ENCODE measurements around the gene NAT10.

The NAT10 gene
- long read RNA-seq, full-length matches to known transcripts = 569 of 647 reads
- long read RNA-seq, partial matches to known transcripts = 44 of 647 reads
- long read RNA-seq, other reads (novel, unspliced or antisense) = 34 of 647 reads

DNA sequence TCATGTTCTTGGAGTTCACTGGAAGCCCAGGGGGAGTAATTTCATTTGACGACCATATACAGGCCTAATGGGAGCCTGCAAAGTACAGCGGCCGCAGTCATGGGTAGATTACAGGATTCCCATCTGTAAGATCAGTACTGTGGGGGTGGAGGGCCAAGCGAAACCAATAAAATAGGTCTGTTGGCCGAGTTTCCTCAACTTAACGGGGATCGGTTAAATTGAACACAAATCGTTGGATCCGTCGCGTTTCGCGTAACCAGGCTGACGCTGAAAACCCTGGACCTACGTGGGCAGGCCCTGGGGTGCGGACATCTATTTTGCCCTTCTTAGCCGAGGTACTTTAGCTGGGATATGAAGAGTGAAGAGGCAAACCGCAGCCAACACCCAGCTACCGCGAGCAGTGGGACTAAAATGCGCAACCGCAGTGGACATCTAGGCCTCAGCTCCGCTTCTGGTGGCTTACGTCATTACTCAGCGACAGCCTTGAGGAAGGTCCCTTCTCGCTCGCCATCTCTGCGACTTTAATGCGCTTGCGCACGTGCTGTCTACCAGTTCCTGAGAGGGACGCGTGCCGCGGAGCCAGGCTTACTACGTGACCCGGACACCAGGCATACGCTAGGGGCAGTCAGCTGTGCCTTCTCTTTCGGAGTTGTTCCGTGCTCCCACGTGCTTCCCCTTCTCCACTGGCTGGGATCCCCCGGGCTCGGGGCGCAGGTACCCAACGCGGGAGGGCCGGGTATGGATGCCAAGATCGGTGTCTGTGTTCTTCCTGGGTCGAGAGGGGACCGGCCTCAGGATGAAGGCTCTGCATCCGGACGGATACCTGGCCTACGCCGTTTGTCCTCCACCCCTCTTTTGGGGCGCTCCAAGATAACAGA, at the start of gene NAT10:
NAT10 (plus strand) TSS at position 551 of the 878 bp plus-strand sequence. CDS start 2,597 bp downstream, outside the sequence.
- Histone ChIP-seq H3K4me3 (replicated peaks; ENCODE audit: insufficient read depth, low read length) (peak within 1 kb of the TSS; percentile 99), H3K27me3 (ENCODE audit: insufficient read depth, poor library complexity, severe bottlenecking) (no peaks in the 10 kb centered on the region), H3K27ac (replicated peaks) (peak within 1 kb of the TSS; percentile 82)
- TF ChIP-seq SPI1 (IDR thresholded peaks at IDR 0.05; ENCODE audit: borderline replicate concordance, low read depth) (no peak; the same call in 1 of the 2 replicates), POLR2AphosphoS5 (IDR thresholded peaks at IDR 0.05; ENCODE audit: low read depth) (peak; percentile 89)
- DNase-seq (ENCODE audit: low read depth in 1 of 2, low spot score in 1 of 2) = peak; percentile 99 to 100

DNA sequence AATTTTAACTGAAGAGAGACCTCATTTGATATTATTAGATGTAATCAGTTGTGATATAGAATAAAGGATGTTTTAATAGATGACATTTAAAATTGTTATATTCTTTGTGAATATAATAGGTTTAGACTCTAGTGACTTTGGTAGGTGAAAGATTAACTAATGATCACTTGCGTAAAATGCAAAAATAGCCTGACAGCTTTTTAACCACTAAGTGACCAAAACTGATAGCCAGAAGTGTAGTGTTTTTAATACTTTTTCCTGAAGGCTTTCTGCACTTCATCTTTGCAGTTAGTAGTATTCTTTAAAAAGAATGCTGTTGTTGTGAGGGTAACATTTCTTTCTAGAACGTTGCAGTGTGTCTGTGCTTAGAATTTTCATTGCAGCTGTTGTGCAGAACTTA, 48.8 kb upstream of the NAT10 start:
- 0 out of 2 replicates have a peak overlapping the region, but pooled peaks have one; percentile 7 for H3K27ac ChIP-seq (replicated peaks)
- TF ChIP-seq SPI1 (IDR thresholded peaks at IDR 0.05; ENCODE audit: borderline replicate concordance, low read depth) (no peak), GABPA (IDR thresholded peaks at IDR 0.05; ENCODE audit: low read depth) (no peak), POLR2AphosphoS5 (IDR thresholded peaks at IDR 0.05; ENCODE audit: low read depth) (no peak)
- TF ChIP-seq, protein P1, sequence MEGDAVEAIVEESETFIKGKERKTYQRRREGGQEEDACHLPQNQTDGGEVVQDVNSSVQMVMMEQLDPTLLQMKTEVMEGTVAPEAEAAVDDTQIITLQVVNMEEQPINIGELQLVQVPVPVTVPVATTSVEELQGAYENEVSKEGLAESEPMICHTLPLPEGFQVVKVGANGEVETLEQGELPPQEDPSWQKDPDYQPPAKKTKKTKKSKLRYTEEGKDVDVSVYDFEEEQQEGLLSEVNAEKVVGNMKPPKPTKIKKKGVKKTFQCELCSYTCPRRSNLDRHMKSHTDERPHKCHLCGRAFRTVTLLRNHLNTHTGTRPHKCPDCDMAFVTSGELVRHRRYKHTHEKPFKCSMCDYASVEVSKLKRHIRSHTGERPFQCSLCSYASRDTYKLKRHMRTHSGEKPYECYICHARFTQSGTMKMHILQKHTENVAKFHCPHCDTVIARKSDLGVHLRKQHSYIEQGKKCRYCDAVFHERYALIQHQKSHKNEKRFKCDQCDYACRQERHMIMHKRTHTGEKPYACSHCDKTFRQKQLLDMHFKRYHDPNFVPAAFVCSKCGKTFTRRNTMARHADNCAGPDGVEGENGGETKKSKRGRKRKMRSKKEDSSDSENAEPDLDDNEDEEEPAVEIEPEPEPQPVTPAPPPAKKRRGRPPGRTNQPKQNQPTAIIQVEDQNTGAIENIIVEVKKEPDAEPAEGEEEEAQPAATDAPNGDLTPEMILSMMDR (IDR thresholded peaks at IDR 0.05; ENCODE audit: insufficient read depth, low read length) = no peak
- TF ChIP-seq, protein P2, sequence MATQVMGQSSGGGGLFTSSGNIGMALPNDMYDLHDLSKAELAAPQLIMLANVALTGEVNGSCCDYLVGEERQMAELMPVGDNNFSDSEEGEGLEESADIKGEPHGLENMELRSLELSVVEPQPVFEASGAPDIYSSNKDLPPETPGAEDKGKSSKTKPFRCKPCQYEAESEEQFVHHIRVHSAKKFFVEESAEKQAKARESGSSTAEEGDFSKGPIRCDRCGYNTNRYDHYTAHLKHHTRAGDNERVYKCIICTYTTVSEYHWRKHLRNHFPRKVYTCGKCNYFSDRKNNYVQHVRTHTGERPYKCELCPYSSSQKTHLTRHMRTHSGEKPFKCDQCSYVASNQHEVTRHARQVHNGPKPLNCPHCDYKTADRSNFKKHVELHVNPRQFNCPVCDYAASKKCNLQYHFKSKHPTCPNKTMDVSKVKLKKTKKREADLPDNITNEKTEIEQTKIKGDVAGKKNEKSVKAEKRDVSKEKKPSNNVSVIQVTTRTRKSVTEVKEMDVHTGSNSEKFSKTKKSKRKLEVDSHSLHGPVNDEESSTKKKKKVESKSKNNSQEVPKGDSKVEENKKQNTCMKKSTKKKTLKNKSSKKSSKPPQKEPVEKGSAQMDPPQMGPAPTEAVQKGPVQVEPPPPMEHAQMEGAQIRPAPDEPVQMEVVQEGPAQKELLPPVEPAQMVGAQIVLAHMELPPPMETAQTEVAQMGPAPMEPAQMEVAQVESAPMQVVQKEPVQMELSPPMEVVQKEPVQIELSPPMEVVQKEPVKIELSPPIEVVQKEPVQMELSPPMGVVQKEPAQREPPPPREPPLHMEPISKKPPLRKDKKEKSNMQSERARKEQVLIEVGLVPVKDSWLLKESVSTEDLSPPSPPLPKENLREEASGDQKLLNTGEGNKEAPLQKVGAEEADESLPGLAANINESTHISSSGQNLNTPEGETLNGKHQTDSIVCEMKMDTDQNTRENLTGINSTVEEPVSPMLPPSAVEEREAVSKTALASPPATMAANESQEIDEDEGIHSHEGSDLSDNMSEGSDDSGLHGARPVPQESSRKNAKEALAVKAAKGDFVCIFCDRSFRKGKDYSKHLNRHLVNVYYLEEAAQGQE (IDR thresholded peaks at IDR 0.05; ENCODE audit: insufficient replicate concordance, low read depth) = no peak
- H3K27me3 ChIP-seq (ENCODE audit: insufficient read depth, poor library complexity, severe bottlenecking) = no peaks in the 10 kb centered on the region
- H3K4me3 ChIP-seq (replicated peaks; ENCODE audit: insufficient read depth, low read length) = no peak overlapping the region
- DNase-seq (ENCODE audit: low read depth in 1 of 2, low spot score in 1 of 2) = no peak

DNA sequence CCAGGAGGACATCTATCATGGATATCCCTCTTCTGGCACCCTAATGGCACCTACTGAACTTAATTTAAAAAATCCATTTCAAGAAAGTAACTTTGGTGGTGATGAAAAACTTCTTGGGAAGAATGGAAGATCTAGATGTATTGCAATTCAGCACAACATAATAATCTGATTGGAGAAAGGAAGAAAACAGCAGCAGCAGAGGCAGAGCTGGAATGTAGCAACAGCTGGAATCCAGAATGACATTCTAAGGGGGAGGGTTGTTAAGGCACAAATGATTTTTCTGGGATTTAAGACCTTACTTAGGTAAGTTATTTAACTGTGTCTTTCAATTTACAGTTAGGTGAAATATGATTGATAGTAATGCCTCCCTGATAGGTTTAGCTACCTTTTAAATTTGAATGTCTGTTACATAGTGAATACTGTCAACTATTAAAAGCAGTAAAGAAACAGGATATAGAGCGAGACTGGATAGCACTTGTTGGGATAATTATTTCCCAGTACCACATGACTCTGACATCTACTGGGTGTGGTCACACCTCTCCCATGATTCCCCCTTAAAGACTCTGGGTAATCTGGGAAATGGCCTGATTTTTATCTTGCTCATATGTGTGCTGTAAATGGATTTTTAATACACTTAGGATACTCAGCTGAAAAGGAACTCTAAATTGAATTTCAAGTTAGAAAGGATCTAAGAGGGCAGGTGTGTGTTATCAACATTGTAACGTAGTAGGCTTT, 42.2 kb upstream of the NAT10 start:
- no peak for TF ChIP-seq POLR2AphosphoS5 (IDR thresholded peaks at IDR 0.05; ENCODE audit: low read depth)
- no peak for TF ChIP-seq GABPA (IDR thresholded peaks at IDR 0.05; ENCODE audit: low read depth)
- TF ChIP-seq, protein P1 (IDR thresholded peaks at IDR 0.05; ENCODE audit: insufficient read depth, low read length) = no peak
- TF ChIP-seq, protein P2 (IDR thresholded peaks at IDR 0.05; ENCODE audit: insufficient replicate concordance, low read depth) = no peak
- TF ChIP-seq SPI1 (IDR thresholded peaks at IDR 0.05; ENCODE audit: borderline replicate concordance, low read depth) = no peak
- no peak overlapping the region for H3K4me3 ChIP-seq (replicated peaks; ENCODE audit: insufficient read depth, low read length)
- no peak for DNase-seq (ENCODE audit: low read depth in 1 of 2, low spot score in 1 of 2)
- H3K27ac ChIP-seq (replicated peaks) = no peak overlapping the region
- no peaks in the 10 kb centered on the region for H3K27me3 ChIP-seq (ENCODE audit: insufficient read depth, poor library complexity, severe bottlenecking)

DNA sequence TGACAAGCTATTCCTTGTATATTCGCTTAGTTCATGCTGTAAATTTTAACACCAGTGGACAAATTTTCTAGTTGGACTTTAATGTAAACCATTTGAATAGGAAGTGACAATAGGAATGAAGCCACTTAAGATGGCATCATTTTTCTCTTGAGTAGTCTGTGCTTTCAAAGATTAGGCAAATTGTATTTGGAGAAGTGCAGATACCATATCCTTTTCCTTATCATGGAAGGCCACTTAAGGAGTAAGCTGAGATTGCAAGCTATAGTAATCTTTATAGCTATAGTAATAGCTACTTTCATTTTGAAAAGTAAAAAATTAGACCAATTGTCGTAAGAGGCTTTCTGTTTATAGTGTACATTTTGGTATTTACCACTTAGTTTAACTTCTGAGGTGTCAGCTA, 41.1 kb upstream of the NAT10 start:
- Histone ChIP-seq H3K27ac (replicated peaks) (no peak overlapping the region), H3K4me3 (replicated peaks; ENCODE audit: insufficient read depth, low read length) (no peak overlapping the region), H3K27me3 (ENCODE audit: insufficient read depth, poor library complexity, severe bottlenecking) (no peaks in the 10 kb centered on the region)
- no peak for DNase-seq (ENCODE audit: low read depth in 1 of 2, low spot score in 1 of 2)
- TF ChIP-seq, protein P2 (IDR thresholded peaks at IDR 0.05; ENCODE audit: insufficient replicate concordance, low read depth) = no peak
- TF ChIP-seq POLR2AphosphoS5 (IDR thresholded peaks at IDR 0.05; ENCODE audit: low read depth) (no peak), SPI1 (IDR thresholded peaks at IDR 0.05; ENCODE audit: borderline replicate concordance, low read depth) (no peak)

Measured in HL-60 (cell line).